ENCODE measurements around the gene CELA2A.

GRCh38 chr1:15424146-15424667 is 32.3 kb upstream of the CELA2A start:
- TF ChIP-seq CTCF (conservative IDR thresholded peaks at IDR 0.05) (no peak), EZH2 (IDR thresholded peaks at IDR 0.05; ENCODE audit: low read depth) (no peak)

Data from PC-9 (cell line).